ENCODE results near the gene SNAPC1. TPM values are rescaled to one million over a fixed set of nuclear protein-coding genes. Genes with fewer than 3 reads are reported as not detected.

Gene SNAPC1
- total RNA-seq, 1 experiment from 2014 or later, result 6.8 TPM

DNA sequence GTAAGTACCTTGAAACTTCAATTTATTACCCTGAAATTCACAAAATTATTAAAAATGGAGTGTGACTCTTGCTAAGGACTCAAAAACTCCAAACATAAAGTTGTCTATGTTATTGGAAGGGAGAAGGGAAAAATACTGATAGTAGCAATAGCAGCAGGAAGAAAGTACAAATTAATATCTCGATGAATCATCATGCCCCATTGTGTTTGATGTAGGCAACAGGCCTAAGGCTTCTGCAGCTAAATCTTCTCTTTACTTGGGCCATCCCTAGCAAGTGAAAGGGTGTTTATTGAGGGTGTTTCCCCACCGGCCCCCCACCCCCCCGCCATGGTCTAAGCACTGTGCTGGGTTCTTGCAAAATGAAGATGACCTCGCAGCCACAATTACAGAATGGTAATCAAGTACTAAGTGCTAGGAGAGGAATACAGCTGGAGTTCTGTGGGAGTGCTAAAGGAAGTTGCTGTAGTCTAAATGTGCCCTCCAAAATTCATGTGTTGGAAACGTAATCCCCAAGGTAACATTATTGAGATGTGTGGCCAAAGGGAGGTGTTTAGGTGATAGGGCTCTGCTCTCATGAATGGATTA, 76.5 kb downstream of the SNAPC1 start:
- no peak overlapping the region for H2BK15ac ChIP-seq (ENCODE audit: low read depth, low read length)
- Mint-ChIP-seq H3K27ac (no peak overlapping the region), H3K4me3 (no peak overlapping the region), H3K9me3 (peaks cover 2 to 4% of the 10 kb centered on the region in 2 experiments; a peak in 2 of 5 replicates), H3K27me3 (ENCODE audit: low read depth) (peaks cover 5% of the 10 kb centered on the region; the same call in 1 of the 2 replicates), H3K36me3 (ENCODE audit: insufficient read depth in 1 of 3, low read depth in 3 of 3) (no peaks in the 10 kb centered on the region), H3K4me1 (peaks cover 15 to 16% of the 10 kb centered on the region in 2 experiments)
- no peak overlapping the region for H2BK20ac ChIP-seq (ENCODE audit: low read depth, low read length, poor library complexity, severe bottlenecking)
- H3K4me1 ChIP-seq (ENCODE audit: insufficient read depth, low read length), result peaks cover 2% of the 10 kb centered on the region; the same call in 1 of the 2 replicates
- H3K23me2 ChIP-seq (ENCODE audit: insufficient read length, low read depth, low read length, poor library complexity, severe bottlenecking), result no peaks in the 10 kb centered on the region
- WGBS (ENCODE audit: extremely low coverage, insufficient read length, low lambda C conversion rate), result no CpG with 5 or more reads among the region's 5 CpGs
- no peak overlapping the region for H3K18ac ChIP-seq (ENCODE audit: insufficient read length, low read depth, low read length)
- no peaks in the 10 kb centered on the region for H3K27me3 ChIP-seq (ENCODE audit: insufficient read depth, low read length)
- no peaks in the 10 kb centered on the region for H3K79me2 ChIP-seq (ENCODE audit: insufficient read depth, low read length)
- TF ChIP-seq, protein P1, sequence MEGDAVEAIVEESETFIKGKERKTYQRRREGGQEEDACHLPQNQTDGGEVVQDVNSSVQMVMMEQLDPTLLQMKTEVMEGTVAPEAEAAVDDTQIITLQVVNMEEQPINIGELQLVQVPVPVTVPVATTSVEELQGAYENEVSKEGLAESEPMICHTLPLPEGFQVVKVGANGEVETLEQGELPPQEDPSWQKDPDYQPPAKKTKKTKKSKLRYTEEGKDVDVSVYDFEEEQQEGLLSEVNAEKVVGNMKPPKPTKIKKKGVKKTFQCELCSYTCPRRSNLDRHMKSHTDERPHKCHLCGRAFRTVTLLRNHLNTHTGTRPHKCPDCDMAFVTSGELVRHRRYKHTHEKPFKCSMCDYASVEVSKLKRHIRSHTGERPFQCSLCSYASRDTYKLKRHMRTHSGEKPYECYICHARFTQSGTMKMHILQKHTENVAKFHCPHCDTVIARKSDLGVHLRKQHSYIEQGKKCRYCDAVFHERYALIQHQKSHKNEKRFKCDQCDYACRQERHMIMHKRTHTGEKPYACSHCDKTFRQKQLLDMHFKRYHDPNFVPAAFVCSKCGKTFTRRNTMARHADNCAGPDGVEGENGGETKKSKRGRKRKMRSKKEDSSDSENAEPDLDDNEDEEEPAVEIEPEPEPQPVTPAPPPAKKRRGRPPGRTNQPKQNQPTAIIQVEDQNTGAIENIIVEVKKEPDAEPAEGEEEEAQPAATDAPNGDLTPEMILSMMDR (conservative IDR thresholded peaks at IDR 0.05), result no peak
- no peak overlapping the region for H4K8ac ChIP-seq (replicated peaks; ENCODE audit: insufficient read length, low read depth, low read length)
- H3K9me3 ChIP-seq (ENCODE audit: control insufficient read depth, low read depth, low read length), result no peaks in the 10 kb centered on the region
- H2BK120ac ChIP-seq (ENCODE audit: low read depth, low read length, poor library complexity, severe bottlenecking), result no peak overlapping the region
- no peak overlapping the region for H4K91ac ChIP-seq (ENCODE audit: insufficient read length, low read depth, low read length)
- H3K4me2 ChIP-seq (ENCODE audit: insufficient read depth, insufficient read length, low read length), result no peak overlapping the region
- H3T11ph ChIP-seq (ENCODE audit: low read length), result no peak overlapping the region
- no peak overlapping the region for H3K9ac ChIP-seq (ENCODE audit: extremely low read depth, insufficient read length, low read length)
- no peak for DNase-seq
- no peak overlapping the region for H4K5ac ChIP-seq (ENCODE audit: insufficient read length, low read depth, low read length)
- no peak overlapping the region for H2AFZ ChIP-seq (ENCODE audit: low read length)
- no peak overlapping the region for H3K23ac ChIP-seq (ENCODE audit: insufficient read length, low read depth, low read length)
- no peak overlapping the region for H3K27ac ChIP-seq (ENCODE audit: insufficient read length, low read depth, low read length)
- no peak overlapping the region for H2BK5ac ChIP-seq (ENCODE audit: insufficient read length, low read length)
- no peak overlapping the region for H3K4ac ChIP-seq (ENCODE audit: low read depth, low read length)
- no peak overlapping the region for H3K14ac ChIP-seq (ENCODE audit: insufficient read depth, low read length)
- H4K20me1 ChIP-seq (ENCODE audit: control insufficient read depth, insufficient read depth, insufficient read length), result no peaks in the 10 kb centered on the region
- H3K56ac ChIP-seq (ENCODE audit: insufficient read length, low read depth, low read length), result no peak overlapping the region
- H2AK5ac ChIP-seq (ENCODE audit: insufficient read length, low read length), result no peak overlapping the region
- no peak overlapping the region for H2BK12ac ChIP-seq (ENCODE audit: insufficient read length, low read depth, low read length)
- H3K79me1 ChIP-seq (ENCODE audit: insufficient read depth, low read depth, low read length, poor library complexity, severe bottlenecking), result no peaks in the 10 kb centered on the region

All from H9 (cell line).